COLO668 (cell line): ENCODE measurements around the gene GSTM1.
A peak's percentile ranks its signal among the peaks of the same experiment; 100 is the strongest.

ENCODE experiments used
- DNase-seq: peaks from one replicate; lab custom pipeline; 2025; ENCODE audit not compliant: unreplicated experiment; lab: John Stamatoyannopoulos, UW

The GSTM1 gene

DNA sequence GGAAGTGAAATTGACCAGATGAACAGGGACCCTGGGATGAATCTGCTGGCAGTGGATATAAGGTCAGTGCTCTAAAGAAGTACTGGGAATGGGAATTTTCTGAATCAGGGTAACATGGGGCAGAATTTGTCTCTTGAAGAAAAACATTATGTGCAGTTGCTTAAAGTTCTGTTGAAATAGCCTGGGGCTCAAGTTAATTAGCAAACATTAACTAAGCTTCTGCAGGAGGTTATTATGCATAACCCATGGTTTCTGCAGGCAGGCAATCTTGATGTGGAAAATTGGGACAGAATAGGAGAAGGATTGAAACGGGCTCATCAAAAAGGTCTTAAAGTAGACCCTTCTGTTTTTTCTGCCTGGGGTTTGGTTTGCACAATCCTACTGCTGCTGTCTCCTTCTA, 38.4 kb downstream of the GSTM1 start:
- DNase-seq: no peak

DNA sequence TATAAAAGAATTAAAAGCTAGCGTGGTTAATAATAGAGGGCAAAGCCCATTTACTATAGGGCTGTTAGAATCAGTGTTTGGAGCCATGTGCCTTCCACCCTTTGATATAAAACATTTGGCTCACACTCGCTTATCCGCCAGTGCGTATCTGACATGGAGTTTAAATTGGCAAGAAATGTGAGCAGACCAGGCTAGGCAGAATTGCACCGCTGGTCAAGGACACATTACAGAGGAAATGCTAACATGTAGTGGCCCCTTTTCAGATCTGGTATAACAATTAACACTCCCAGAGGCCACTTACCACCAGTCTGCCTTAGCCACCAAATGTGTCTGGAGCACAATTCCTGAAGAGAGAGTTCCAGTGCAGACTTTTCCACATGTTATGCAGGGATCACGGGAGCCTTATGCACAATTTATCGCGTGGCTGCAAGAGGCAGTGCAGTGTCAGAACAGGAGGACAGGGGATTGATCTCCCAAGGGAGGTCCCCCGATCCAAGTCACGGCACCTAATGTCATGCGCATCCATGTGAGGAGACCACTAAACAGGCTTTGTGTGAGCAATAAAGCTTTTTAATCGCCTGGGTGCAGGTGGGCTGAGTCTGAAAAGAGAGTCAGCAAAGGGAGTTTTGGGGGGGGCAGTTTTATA, 39.2 kb downstream of the GSTM1 start:
- DNase-seq: no peak

DNA sequence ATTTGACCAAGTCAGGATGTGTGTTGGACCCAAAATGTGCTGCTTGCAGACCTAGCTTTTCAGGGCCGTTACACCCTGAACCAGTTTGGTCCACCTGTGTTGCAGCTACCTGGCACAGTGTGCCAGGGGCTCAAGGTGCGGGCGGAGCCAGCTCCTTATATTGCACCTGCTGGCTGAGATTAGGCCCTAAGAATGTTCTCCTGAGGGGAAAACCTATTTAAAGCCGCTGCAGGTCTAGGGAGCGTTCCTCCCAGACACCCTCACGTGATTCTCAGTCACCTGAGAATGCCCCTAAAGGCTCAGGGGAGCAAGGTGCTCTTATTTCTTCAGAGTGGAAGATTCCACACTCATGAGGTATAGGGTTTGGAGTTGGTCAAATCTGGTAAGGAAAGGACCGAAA, 41.3 kb downstream of the GSTM1 start:
- DNase-seq: no peak

GRCh38 chr1:109730666-109731065, 43.0 kb downstream of the GSTM1 start:
- no peak for DNase-seq

DNA sequence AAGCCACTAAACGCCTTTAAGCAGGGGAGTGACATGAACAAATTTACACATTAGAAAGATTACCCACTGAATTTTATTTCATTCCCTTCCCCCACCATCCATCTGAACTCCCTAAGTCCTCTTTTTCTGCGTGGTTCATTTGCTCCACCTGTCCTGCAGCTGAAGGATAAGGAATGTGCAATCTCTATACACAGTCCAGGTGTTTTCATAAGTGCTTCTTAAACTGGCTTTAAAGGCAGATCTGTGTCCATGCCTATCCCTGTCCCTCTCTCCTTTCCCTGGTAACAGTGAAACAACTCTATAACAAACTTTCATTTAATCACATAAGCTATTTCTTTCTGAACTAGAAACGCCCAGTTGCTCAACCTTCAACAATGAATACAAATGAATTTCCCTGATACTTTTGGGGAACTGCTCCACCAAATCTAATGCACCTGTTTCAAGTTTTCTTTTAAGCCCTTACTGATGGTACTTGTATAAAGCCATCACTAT, 44.8 kb downstream of the GSTM1 start:
- no peak for DNase-seq

DNA sequence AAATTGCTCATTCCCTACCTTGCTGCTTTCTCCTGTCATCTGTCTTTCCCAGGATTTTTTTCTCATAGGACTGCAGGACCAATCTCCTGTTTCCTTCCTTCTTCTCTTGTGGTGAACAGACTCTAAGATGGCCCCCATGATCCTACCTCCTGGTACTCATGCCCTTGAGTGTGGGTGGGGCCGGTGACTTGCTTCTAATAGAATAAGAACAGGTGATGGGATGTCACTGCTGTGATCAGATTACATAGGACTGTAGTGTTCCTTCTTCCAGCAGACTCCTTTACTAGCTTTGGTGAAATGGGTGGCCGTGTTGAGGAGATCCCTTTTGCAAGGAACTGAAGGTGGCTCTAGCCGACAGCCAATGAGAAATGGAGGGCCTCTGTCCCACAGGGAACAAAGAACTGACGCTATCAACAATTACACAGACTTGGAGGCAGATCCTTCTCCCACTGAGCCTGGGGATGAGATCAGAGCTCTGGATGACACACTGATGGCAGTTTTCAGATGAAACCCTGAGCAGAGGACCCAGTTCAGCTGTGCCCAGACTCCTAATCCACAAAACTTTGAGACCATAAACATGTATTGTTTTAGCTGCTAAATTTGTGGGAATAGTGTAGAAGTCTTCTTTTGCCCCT, 45.7 kb downstream of the GSTM1 start:
- DNase-seq: no peak

- DNase-seq: peak; percentile 75
These were observed 52.4 kb downstream of the GSTM1 start for GRCh38 chr1:109739738-109740614.

DNA sequence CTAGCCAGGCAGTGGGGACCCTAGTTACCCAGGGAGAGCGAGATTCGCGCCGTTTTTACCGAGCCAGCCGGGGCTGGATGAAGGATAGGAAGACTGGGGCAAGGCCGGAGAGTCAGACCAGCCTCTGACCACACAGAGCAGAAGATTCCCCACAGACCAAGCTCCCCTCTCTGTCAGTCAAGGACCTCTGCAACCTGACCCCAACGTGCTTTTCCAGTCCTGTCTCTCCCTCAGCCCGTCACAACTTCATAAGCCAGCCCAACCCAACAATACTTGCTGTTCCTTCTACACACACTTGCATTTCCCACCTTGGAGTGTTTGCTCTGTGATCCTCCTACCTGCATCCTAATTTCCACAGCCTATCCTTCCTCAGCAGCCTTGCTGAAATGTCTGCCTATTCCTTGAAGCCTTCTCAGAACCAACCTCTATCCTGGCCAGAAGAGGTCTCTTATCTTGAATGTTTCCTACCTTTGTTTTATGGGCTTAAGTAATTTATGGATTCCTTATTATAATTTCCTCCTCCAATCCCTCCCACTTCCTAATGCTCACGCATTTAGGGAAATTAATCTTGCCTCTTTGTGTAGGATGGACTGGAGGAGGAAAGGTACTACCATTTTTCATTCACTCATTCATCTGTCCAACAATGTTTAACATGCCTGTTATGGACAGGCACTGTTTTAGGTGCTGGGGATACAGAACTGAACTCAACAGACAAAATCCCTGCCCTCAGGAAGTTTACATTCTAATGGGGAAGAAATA, 53.2 kb downstream of the GSTM1 start, which contains the start of gene GSTM3:
TSS of gene GSTM3 (minus strand) at position 424 of the 759 bp plus-strand sequence. CDS start 751 bp downstream, outside the sequence.
- no peak for DNase-seq
